ENCODE data around the gene CRISPLD2. TPM values are rescaled to one million over a fixed set of nuclear protein-coding genes. Genes with fewer than 3 reads are reported as not detected.

CRISPLD2 gene
- polyA plus RNA-seq, 1 donor from 2014 or later = 0.06 TPM

DNA sequence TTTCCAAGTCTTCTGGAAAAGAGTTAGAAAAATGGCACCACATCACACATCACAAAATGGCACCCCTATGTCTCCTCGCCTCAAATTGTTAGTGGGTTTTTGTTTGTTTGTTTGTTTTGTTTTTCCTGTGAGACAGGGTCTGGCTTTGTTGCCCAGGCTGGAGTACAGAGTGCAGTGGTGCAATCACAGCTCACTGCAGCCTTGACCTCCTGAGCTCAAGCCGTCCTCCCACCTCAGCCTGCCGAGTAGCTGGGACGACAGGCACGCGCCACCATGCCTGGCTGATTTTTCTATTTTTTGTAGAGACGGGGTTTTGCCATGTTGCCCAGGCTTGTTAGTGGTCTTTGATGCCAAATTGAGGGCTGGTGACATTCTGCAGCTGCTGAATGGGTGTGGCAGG is 3.8 kb upstream of the CRISPLD2 start:
- Histone ChIP-seq H3K27ac (ENCODE audit: low read length) (no peak overlapping the region), H3K36me3 (ENCODE audit: insufficient read depth, low read length) (no peaks in the 10 kb centered on the region), H3F3A (ENCODE audit: insufficient read depth, low read length, poor library complexity, severe bottlenecking) (no peaks in the 10 kb centered on the region), H3K9me2 (ENCODE audit: insufficient read depth, low read length) (no peaks in the 10 kb centered on the region), H3K9me3 (ENCODE audit: low read length) (no peaks in the 10 kb centered on the region), H3K4me2 (ENCODE audit: low read length) (no peak overlapping the region), H2AFZ (ENCODE audit: low read depth, low read length) (no peak overlapping the region), H3K79me2 (replicated peaks; ENCODE audit: insufficient read depth, low read length) (no peaks in the 10 kb centered on the region), H3K9ac (ENCODE audit: low read length) (no peak overlapping the region), H3K27me3 (ENCODE audit: insufficient read depth, low read depth, low read length) (peaks cover 19% of the 10 kb centered on the region), H4K20me1 (ENCODE audit: insufficient read depth) (no peaks in the 10 kb centered on the region), H3K4me3 (ENCODE audit: low read length) (no peak overlapping the region)
- TF ChIP-seq EP300 (conservative IDR thresholded peaks at IDR 0.05; ENCODE audit: poor library complexity, severe bottlenecking) (no peak), POLR2AphosphoS5 (IDR thresholded peaks at IDR 0.05) (no peak), MXI1 (conservative IDR thresholded peaks at IDR 0.05; ENCODE audit: poor library complexity, severe bottlenecking) (no peak), RAD21 (conservative IDR thresholded peaks at IDR 0.05) (no peak), REST (IDR thresholded peaks at IDR 0.05; ENCODE audit: borderline replicate concordance) (no peak), SMC3 (conservative IDR thresholded peaks at IDR 0.05; ENCODE audit: poor library complexity) (no peak)

GRCh38 chr16:84816485-84816884 is 3.3 kb upstream of the CRISPLD2 start:
- Histone ChIP-seq H3K4me3 (ENCODE audit: low read length) (no peak overlapping the region), H3K27ac (ENCODE audit: low read length) (no peak overlapping the region), H3K9me3 (ENCODE audit: low read length) (no peaks in the 10 kb centered on the region), H3F3A (ENCODE audit: insufficient read depth, low read length, poor library complexity, severe bottlenecking) (no peaks in the 10 kb centered on the region), H3K79me2 (replicated peaks; ENCODE audit: insufficient read depth, low read length) (no peaks in the 10 kb centered on the region), H3K27me3 (ENCODE audit: insufficient read depth, low read depth, low read length) (peaks cover 23% of the 10 kb centered on the region), H3K9ac (ENCODE audit: low read length) (no peak overlapping the region), H4K20me1 (ENCODE audit: insufficient read depth) (no peaks in the 10 kb centered on the region), H3K4me2 (ENCODE audit: low read length) (no peak overlapping the region), H2AFZ (ENCODE audit: low read depth, low read length) (no peak overlapping the region), H3K36me3 (ENCODE audit: insufficient read depth, low read length) (no peaks in the 10 kb centered on the region), H3K9me2 (ENCODE audit: insufficient read depth, low read length) (no peaks in the 10 kb centered on the region)
- TF ChIP-seq TAF1 (IDR thresholded peaks at IDR 0.05; ENCODE audit: low read depth) = no peak
- TF ChIP-seq SMC3 (conservative IDR thresholded peaks at IDR 0.05; ENCODE audit: poor library complexity) = no peak
- no peak for TF ChIP-seq REST (IDR thresholded peaks at IDR 0.05; ENCODE audit: borderline replicate concordance)
- TF ChIP-seq POLR2AphosphoS5 (IDR thresholded peaks at IDR 0.05) = no peak
- TF ChIP-seq MXI1 (conservative IDR thresholded peaks at IDR 0.05; ENCODE audit: poor library complexity, severe bottlenecking) = no peak
- TF ChIP-seq EP300 (conservative IDR thresholded peaks at IDR 0.05; ENCODE audit: poor library complexity, severe bottlenecking) = no peak
- no peak for TF ChIP-seq RAD21 (conservative IDR thresholded peaks at IDR 0.05)
- no peak for TF ChIP-seq EZH2 (IDR thresholded peaks at IDR 0.05; ENCODE audit: borderline replicate concordance, insufficient read depth, low read length, poor library complexity, severe bottlenecking)
- no peak for TF ChIP-seq CTCF (IDR thresholded peaks at IDR 0.05; ENCODE audit: poor library complexity, severe bottlenecking)
